Raji (cell line): Measurements from ENCODE around the gene FADS1.

Experiments
- POLR2A ChIP-seq: IDR thresholded peaks from 2 replicates; pipeline ENCODE4 v1.6.1; 2011; ENCODE audit warnings: low read depth, low read length, control low read depth; ENCODE audit not compliant: insufficient read depth

Gene FADS1

GRCh38 chr11:61757213-61757862 lies 59.5 kb downstream of the FADS1 start:
- no peak for TF ChIP-seq POLR2A

DNA sequence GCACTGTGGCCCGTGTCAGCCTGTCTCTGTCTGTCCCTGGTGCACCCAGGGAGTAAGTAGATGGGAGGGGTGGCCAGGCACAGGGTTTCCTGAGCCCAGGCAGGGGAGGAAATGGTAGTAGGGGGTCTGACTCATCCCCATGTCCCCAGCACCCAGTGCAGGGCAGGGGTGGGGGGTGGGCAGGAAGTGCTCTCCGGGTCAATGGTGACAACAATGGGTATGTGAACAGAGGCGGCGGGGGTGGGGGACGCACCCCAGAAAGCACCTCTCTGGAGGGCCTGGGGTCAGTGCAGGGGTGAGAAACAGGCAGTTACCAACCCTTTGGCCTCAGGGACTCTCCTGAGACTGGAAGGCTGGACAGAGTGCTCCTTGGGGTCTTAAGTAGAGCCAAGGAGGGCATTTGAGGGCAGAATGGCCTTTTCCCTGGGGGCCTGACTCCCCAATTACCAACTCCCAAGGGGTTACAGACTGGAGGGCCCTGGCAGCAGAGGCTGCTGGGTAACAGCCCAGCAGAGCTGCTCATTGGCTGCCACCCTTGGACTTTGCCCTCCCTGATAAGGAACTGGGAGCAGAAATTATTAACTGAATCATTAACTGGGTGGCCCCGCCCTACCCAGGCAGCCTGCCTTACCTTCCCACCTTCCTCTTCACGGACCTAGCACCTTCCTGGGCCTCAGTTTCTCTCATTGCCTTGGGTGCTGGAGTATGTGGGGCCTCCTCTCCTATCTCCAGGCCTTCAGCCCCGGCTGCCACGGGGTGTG lies 60.2 kb downstream of the FADS1 start:
- TF ChIP-seq POLR2A, result no peak

GRCh38 chr11:61756147-61756451 lies 60.7 kb downstream of the FADS1 start:
- TF ChIP-seq POLR2A, result no peak

DNA sequence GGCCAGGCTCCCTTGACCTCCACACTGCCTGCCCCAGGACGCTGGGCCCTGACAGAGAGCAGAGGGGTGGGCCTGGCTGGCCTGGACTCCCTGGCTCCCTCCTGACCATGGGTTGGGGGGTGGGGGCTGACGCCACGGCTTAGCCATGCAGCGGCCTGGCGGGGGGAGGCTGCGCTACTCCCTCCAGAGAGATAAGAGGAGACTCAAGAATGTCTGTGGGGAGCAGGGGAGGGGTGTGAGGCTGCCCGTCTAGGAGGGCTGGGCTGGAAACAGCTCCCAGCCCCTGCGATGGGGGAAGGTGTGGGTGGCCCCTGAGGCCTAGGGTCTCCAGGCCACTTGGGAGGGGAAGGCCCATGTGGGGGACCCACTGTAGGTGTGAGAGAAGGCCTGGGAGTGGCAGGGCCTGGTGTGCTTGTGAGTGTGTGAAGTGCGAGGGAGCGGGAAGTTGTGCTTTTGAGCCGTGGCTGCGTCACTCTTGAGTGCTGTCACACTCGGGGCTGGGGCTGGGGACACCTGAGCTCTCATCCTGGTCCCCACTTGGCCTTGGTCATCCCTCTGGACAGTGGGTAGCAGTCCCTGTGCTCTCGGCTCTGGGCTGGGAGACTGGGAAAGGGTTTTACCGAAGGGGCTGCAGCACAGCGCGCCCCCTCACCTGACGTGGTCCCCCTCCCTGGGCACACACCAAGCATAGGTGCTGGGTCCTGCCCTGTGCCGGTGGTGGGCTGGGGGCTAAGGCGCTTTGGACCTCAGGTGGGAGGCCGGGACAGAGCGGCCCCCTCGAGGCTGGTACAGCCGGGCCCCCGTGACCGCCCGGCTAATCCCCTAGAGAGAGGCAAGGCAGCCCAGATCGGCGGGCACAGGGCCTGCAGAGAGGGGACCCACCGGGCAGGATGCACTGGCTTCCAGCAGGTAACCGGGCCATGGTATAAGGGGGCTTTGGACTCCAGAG lies 62.0 kb downstream of the FADS1 start:
- no peak for TF ChIP-seq POLR2A

DNA sequence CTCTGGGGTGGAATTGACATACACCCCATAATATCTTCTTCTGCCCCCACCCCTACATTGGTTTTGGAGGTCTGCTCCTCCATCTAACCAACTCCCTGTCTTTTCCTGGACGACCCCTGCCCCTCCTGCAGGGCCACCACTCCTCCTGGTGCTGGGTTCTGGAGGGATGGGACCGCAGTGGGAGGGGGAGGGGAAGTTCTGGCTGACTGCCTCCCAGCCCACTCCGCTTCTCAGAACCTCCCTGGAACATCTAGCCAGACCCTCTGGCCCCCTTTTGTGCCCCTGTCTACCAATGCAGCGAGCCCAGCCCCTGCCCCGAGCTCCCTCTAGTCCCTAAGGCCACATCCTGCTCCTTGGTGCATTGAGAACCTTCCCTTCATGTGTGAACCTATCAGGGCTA lies 63.1 kb downstream of the FADS1 start:
- no peak for TF ChIP-seq POLR2A

DNA sequence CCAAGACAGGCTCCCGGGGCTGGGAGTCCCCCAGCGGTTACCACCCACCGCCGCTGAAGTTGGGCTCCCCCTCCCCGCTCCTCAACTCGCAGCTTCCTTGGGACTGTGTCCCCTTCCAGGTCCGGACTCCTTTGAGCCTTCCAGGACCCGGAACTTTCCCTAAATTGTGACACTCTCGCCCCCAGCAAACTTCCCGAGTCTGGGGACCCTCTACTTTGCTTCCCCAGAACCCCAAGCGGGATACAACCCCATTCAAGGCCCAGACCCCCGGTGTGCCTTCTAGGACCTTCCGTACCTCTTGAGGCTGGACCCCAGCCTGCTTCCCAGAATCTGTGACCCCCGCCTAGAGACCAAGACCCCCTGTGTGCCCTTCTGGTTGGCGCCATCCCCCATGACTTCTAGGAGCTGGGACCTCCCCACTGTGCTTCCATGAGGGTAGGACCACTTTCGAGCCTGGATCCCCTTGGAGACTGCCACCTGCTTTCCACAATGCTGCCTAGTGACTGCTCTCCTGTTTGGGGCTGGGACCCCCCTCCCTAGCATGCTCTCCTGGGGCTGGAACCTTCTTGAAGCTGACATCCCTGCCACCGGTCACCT lies 63.8 kb downstream of the FADS1 start:
- no peak for TF ChIP-seq POLR2A

DNA sequence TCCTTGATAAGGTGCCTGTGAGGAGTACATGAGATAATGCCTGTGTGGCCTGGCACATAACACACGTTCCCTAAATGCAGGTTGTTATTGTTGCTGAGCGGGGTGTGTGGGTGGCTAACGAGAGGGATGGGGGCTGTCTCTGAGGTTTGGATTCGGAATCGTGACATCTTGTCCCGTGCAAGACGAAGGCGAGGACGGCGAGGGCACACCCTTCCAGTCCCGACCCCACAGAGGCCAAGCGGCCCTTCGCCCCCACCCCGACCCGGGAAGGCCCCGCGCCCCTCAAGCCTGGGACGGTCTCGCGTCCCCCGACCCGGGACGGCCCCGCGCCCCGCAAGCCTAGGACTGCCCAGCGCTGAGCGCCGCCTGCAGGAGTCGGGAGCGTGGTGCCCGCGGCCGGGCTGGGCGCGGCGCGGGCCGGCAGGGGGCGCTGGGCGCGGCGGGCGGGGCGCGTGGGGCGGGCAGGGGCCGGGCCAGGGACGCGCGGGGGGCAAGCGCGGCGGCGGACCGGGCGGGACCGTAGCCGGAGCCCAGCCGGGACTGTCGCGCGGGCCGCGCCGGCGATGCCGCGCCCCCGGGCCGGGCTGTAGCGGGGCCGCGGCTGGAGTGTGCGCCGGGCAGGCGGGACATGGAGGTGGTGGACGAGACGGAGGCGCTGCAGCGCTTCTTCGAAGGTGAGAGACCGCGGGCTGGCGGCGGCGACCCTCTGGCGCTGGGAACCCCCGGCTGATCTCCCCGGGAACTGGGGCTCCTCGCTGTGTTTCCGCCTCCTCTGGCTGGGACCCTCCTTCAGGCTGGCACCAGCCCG lies 64.5 kb downstream of the FADS1 start, which contains the start of gene MYRF:
Gene MYRF (plus strand): TSS at position 520 of the 808 bp plus-strand sequence. CDS start 109 bp downstream, at position 629.
- TF ChIP-seq POLR2A, result no peak

DNA sequence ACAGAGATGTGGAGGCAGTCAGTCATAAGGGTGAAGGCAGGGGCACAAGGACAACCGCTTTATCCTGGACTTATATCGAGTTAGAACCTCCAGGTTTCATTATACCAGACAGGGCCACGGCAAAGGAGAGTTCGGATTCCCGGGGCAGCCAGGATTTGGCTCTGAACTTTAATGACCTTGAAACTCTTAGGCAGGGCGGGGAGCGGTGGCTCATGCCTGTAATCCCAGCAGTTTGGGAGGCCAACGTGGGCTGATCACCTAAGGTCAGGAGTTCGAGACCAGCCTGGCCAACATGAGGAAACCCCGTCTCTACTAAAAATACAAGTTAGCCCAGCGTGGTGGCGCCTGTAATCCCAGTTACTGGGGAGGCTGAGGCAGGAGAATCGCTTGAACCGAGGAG lies 65.4 kb downstream of the FADS1 start:
- no peak for TF ChIP-seq POLR2A

DNA sequence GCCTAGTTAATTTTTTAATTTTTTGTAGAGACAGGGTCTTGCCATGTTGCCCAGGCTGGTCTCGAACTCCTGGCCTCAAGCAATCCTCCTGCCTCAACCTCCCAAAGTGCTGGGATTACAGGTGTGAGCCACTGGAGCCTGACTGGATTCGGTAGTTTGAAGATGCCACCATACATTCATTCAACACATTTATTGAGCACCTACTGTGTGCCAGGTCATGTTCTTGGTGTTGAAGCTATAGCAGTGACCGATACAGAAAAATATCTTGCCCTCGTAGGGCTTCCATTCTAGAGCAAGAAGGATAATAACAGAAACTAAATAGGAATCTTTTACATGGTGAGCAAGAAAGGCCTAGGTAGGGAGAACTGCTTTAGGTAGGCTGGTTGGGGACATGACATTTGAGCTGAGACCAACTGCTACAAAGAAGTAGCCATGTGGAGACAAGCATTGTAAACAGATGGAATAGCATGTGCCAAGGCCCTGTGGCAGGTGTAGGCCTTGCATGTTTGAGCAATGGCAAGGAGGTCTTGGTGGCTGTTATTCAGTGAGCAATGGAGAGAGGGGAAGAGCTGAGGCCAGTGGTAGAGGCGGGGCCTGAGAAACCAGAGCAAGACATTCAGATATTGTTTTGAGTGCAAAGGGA lies 66.1 kb downstream of the FADS1 start:
- no peak for TF ChIP-seq POLR2A
